AG04450 (cell line): ENCODE measurements around the gene SMDT1. TPM values are rescaled to one million over a fixed set of nuclear protein-coding genes. Genes with fewer than 3 reads are reported as not detected.

Source experiments
- CTCF ChIA-PET: fragments of 300-600, 350-600 bp; formaldehyde crosslinking; extraction: SDS; loops from one replicate; lab custom pipeline; 2022; ENCODE audit warnings: antibody characterized with exemption, inconsistent platforms; lab: Charles Lee
- POLR2A ChIA-PET: fragments of 350-600 bp; formaldehyde crosslinking; extraction: SDS; loops from one replicate; lab custom pipeline; 2021; ENCODE audit warnings: antibody characterized with exemption, inconsistent platforms; lab: Yijun Ruan, JAX
- DNase-seq: peaks from one replicate; pipeline ENCODE4 v3.0.0-alpha.2; 2011; ENCODE audit warnings: low read depth, low spot score
- H3K27ac ChIP-seq: one replicate; pipeline ENCODE4 v1.5.1; 2012; ENCODE audit warnings: low read depth, low read length, control low read depth
- H3K27me3 ChIP-seq: one replicate; pipeline ENCODE4 v1.6.0; 2012; ENCODE audit warnings: low read length; ENCODE audit not compliant: control insufficient read depth, insufficient read depth
- H3K4me3 ChIP-seq: 2 replicates; pipeline ENCODE4 v1.5.1; 2011; ENCODE audit warnings: mild to moderate bottlenecking, low read depth, low read length, control low read depth
- H3K9me3 ChIP-seq: 2 replicates; pipeline ENCODE4 v1.5.1; 2012; ENCODE audit warnings: low read length; ENCODE audit not compliant: control insufficient read depth, insufficient read depth
- CTCF ChIP-seq: IDR thresholded peaks from 2 replicates; pipeline ENCODE4 v1.5.1; 2011; ENCODE audit warnings: low read depth, low read length, control low read depth, inconsistent platforms
- polyA plus RNA-seq: library from polyadenylated mRNA; depleted of rRNA; stranded (reverse); fragments of >200 nt; gene quantifications from 2 replicates; pipeline ENCODE4 v1.2.3, GENCODE V29; 2011; rRNA removed
- small RNA-seq: library from RNA; depleted of rRNA; stranded (forward); fragments of <200 nt; gene quantifications from one replicate; pipeline ENCODE3, GENCODE V24; 2012; ENCODE audit warnings: low read depth; ENCODE audit not compliant: insufficient read length

Gene SMDT1
- polyA plus RNA-seq, 1 experiment, result 28.9 TPM

- Histone ChIP-seq H3K4me3 (no peak overlapping the region), H3K27me3 (peaks cover 2% of the 10 kb centered on the region), H3K9me3 (peaks cover 21% of the 10 kb centered on the region), H3K27ac (no peak overlapping the region)
- ChIA-PET CTCF (interaction anchor here (0.6 kb wide), 1 partner anchor 38 kb away, joined by 3 read pairs; no protein-coding TSS in a partner anchor), POLR2A (no interaction called here)
- no peak for DNase-seq
- 0 out of 2 replicates have a peak, but pooled peaks have one; percentile 6 for TF ChIP-seq CTCF
Measured at GRCh38 chr22:42132457-42132856, 53.0 kb downstream of the SMDT1 start.

Small RNA genes within 50 kb of the gene (small RNA-seq; reads per million reads assigned to genes)
- not detected for gene SNORD13P1

Other genes starting within 250 kb of the SMDT1 start
- gene SREBF2, start 246.6 kb upstream of the SMDT1 start, polyA plus RNA-seq, result 31.7 and 39.1 TPM in 2 replicates
- not detected in 2 replicates for gene SHISA8, start 164.6 kb upstream of the SMDT1 start, polyA plus RNA-seq
- 0.06 and 0.07 TPM in 2 replicates for gene TNFRSF13C, start 152.9 kb upstream of the SMDT1 start, polyA plus RNA-seq
- 5.1 and 6.8 TPM in 2 replicates for gene CENPM, start 132.5 kb upstream of the SMDT1 start, polyA plus RNA-seq
- gene SEPTIN3, start 110.3 kb upstream of the SMDT1 start, polyA plus RNA-seq, result 0.22 and 0.24 TPM in 2 replicates
- gene WBP2NL, start 80.9 kb upstream of the SMDT1 start, polyA plus RNA-seq, result 0.11 and 0.21 TPM in 2 replicates
- 35.2 and 46.4 TPM in 2 replicates for gene NAGA, start 8.9 kb upstream of the SMDT1 start, polyA plus RNA-seq
- 10.6 and 12.6 TPM in 2 replicates for gene PHETA2, start 5.5 kb upstream of the SMDT1 start, polyA plus RNA-seq
- 90.4 and 103 TPM in 2 replicates for gene NDUFA6, start 11.1 kb downstream of the SMDT1 start, polyA plus RNA-seq
- 0.15 and 0.37 TPM in 2 replicates for gene CYP2D6, start 51.1 kb downstream of the SMDT1 start, polyA plus RNA-seq
- gene TCF20, start 191.0 kb downstream of the SMDT1 start, polyA plus RNA-seq, result 14.1 TPM in 2 replicates